ENCODE data around the gene PARP11.

PARP11 gene

GRCh38 chr12:3820122-3820521, 53.1 kb downstream of the PARP11 start:
- TF ChIP-seq CTCF (IDR thresholded peaks at IDR 0.05): no peak
- H3K9me3 ChIP-seq (ENCODE audit: control insufficient read depth, low read length): no peaks in the 10 kb centered on the region
- no peaks in the 10 kb centered on the region for H3K36me3 ChIP-seq (ENCODE audit: control insufficient read depth, insufficient read depth, low read length)
- no peak overlapping the region for H3K4me2 ChIP-seq (ENCODE audit: low read length)
- H3K79me2 ChIP-seq: no peaks in the 10 kb centered on the region
- no peaks in the 10 kb centered on the region for H3K4me1 ChIP-seq
- no peak overlapping the region for H3K4me3 ChIP-seq (ENCODE audit: low read depth, low read length)
- H3K27ac ChIP-seq: no peak overlapping the region
- no peaks in the 10 kb centered on the region for H3K27me3 ChIP-seq (ENCODE audit: control insufficient read depth, insufficient read depth, low read length)
- H3K9ac ChIP-seq: no peak overlapping the region
- H2AFZ ChIP-seq: no peak overlapping the region

GRCh38 chr12:3816266-3816665, 56.9 kb downstream of the PARP11 start:
- Histone ChIP-seq H3K79me2 (no peaks in the 10 kb centered on the region), H3K9ac (no peak overlapping the region), H3K4me2 (ENCODE audit: low read length) (no peak overlapping the region), H3K36me3 (ENCODE audit: control insufficient read depth, insufficient read depth, low read length) (no peaks in the 10 kb centered on the region), H2AFZ (no peak overlapping the region), H3K27me3 (ENCODE audit: control insufficient read depth, insufficient read depth, low read length) (no peaks in the 10 kb centered on the region), H3K27ac (no peak overlapping the region), H3K4me1 (no peaks in the 10 kb centered on the region), H3K9me3 (ENCODE audit: control insufficient read depth, low read length) (no peaks in the 10 kb centered on the region), H3K4me3 (ENCODE audit: low read depth, low read length) (no peak overlapping the region)
- no peak for TF ChIP-seq CTCF (IDR thresholded peaks at IDR 0.05)

- no peaks in the 10 kb centered on the region for H3K4me1 ChIP-seq
- no peak overlapping the region for H3K9ac ChIP-seq
- no peak overlapping the region for H3K4me2 ChIP-seq (ENCODE audit: low read length)
- H3K27me3 ChIP-seq (ENCODE audit: control insufficient read depth, insufficient read depth, low read length): no peaks in the 10 kb centered on the region
- no peaks in the 10 kb centered on the region for H3K9me3 ChIP-seq (ENCODE audit: control insufficient read depth, low read length)
- H3K27ac ChIP-seq: no peak overlapping the region
- no peak overlapping the region for H2AFZ ChIP-seq
- no peak overlapping the region for H3K4me3 ChIP-seq (ENCODE audit: low read depth, low read length)
- no peak for TF ChIP-seq CTCF (IDR thresholded peaks at IDR 0.05)
- H3K36me3 ChIP-seq (ENCODE audit: control insufficient read depth, insufficient read depth, low read length): no peaks in the 10 kb centered on the region
- no peaks in the 10 kb centered on the region for H3K79me2 ChIP-seq
These were observed 58.0 kb downstream of the PARP11 start for GRCh38 chr12:3815094-3815766.

- Histone ChIP-seq H3K4me2 (ENCODE audit: low read length) (no peak overlapping the region), H3K9me3 (ENCODE audit: control insufficient read depth, low read length) (no peaks in the 10 kb centered on the region), H3K9ac (no peak overlapping the region), H3K4me3 (ENCODE audit: low read depth, low read length) (no peak overlapping the region), H3K4me1 (peaks cover 2% of the 10 kb centered on the region), H3K27ac (no peak overlapping the region), H2AFZ (no peak overlapping the region), H3K36me3 (ENCODE audit: control insufficient read depth, insufficient read depth, low read length) (no peaks in the 10 kb centered on the region), H3K27me3 (ENCODE audit: control insufficient read depth, insufficient read depth, low read length) (no peaks in the 10 kb centered on the region), H3K79me2 (no peaks in the 10 kb centered on the region)
- no peak for TF ChIP-seq CTCF (IDR thresholded peaks at IDR 0.05)
These were observed 62.7 kb downstream of the PARP11 start for GRCh38 chr12:3810540-3810939.

GRCh38 chr12:3810016-3810370, 63.2 kb downstream of the PARP11 start:
- peaks cover 2% of the 10 kb centered on the region for H3K4me1 ChIP-seq

More at GRCh38 chr12:3810016-3810370, 63.2 kb downstream of the PARP11 start:
- TF ChIP-seq CTCF (IDR thresholded peaks at IDR 0.05): no peak
- Histone ChIP-seq H3K4me3 (ENCODE audit: low read depth, low read length) (no peak overlapping the region), H3K27me3 (ENCODE audit: control insufficient read depth, insufficient read depth, low read length) (no peaks in the 10 kb centered on the region), H3K27ac (no peak overlapping the region), H3K9ac (no peak overlapping the region), H3K36me3 (ENCODE audit: control insufficient read depth, insufficient read depth, low read length) (no peaks in the 10 kb centered on the region), H2AFZ (no peak overlapping the region), H3K79me2 (no peaks in the 10 kb centered on the region), H3K9me3 (ENCODE audit: control insufficient read depth, low read length) (no peaks in the 10 kb centered on the region), H3K4me2 (ENCODE audit: low read length) (no peak overlapping the region)
